ENCODE measurements around the gene LDLRAD2. TPM values are rescaled to one million over a fixed set of nuclear protein-coding genes. Genes with fewer than 3 reads are reported as not detected.

LDLRAD2 gene
- total and polyA plus RNA-seq, 9 of the 15 experiments (the other 6 are each of a cell fraction or from before 2014, with no cell fraction given): 0.45 to 0.48 TPM; not detected in 7

GRCh38 chr1:21779613-21780521 lies 32.2 kb upstream of the LDLRAD2 start (continued):
- TF ChIP-seq ZBTB49 (CRISPR knock-in tag; IDR thresholded peaks at IDR 0.05; ENCODE audit: borderline replicate concordance) (no peak), ZNF444 (CRISPR knock-in tag; IDR thresholded peaks at IDR 0.05) (no peak), MAFK (IDR thresholded peaks at IDR 0.05; ENCODE audit: low read length) (no peak), NRF1 (conservative IDR thresholded peaks at IDR 0.05 in 1 of 2, IDR thresholded peaks at IDR 0.05 in 1 of 2) (peak; percentile 87 to 89), SNIP1 (IDR thresholded peaks at IDR 0.05; ENCODE audit: low read depth) (no peak), STAT5A (IDR thresholded peaks at IDR 0.05; ENCODE audit: borderline replicate concordance, low read length) (no peak), SAP30 (IDR thresholded peaks at IDR 0.05; ENCODE audit: borderline replicate concordance, insufficient read depth, low read depth, low read length, poor library complexity, severe bottlenecking) (no peak), NR3C1 (CRISPR knock-in tag; IDR thresholded peaks at IDR 0.05) (no peak), ZNF707 (CRISPR knock-in tag; conservative IDR thresholded peaks at IDR 0.05) (no peak), NCOA2 (IDR thresholded peaks at IDR 0.05; ENCODE audit: partially characterized antibody in 2 of 2) (no peak), ZNF609 (CRISPR knock-in tag; IDR thresholded peaks at IDR 0.05; ENCODE audit: borderline replicate concordance) (no peak), ZHX1 (conservative IDR thresholded peaks at IDR 0.05; ENCODE audit: low read length) (no peak), SRF (CRISPR knock-in tag; IDR thresholded peaks at IDR 0.05) (no peak), TEAD2 (tag; IDR thresholded peaks at IDR 0.05) (no peak), USF2 (CRISPR knock-in tag; IDR thresholded peaks at IDR 0.05) (no peak)

All from K562 (cell line).